ENCODE measurements around the gene HPS1.

GRCh38 chr10:98470850-98471249, 24.1 kb upstream of the HPS1 start:
- TF ChIP-seq, protein P1, sequence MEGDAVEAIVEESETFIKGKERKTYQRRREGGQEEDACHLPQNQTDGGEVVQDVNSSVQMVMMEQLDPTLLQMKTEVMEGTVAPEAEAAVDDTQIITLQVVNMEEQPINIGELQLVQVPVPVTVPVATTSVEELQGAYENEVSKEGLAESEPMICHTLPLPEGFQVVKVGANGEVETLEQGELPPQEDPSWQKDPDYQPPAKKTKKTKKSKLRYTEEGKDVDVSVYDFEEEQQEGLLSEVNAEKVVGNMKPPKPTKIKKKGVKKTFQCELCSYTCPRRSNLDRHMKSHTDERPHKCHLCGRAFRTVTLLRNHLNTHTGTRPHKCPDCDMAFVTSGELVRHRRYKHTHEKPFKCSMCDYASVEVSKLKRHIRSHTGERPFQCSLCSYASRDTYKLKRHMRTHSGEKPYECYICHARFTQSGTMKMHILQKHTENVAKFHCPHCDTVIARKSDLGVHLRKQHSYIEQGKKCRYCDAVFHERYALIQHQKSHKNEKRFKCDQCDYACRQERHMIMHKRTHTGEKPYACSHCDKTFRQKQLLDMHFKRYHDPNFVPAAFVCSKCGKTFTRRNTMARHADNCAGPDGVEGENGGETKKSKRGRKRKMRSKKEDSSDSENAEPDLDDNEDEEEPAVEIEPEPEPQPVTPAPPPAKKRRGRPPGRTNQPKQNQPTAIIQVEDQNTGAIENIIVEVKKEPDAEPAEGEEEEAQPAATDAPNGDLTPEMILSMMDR (IDR thresholded peaks at IDR 0.05) = no peak
- TF ChIP-seq POLR2AphosphoS5 (IDR thresholded peaks at IDR 0.05; ENCODE audit: low read depth, low read length) = no peak
- no peak for TF ChIP-seq SIN3A (IDR thresholded peaks at IDR 0.05; ENCODE audit: borderline replicate concordance, insufficient read depth, low read depth, low read length)
- no peak for TF ChIP-seq REST (IDR thresholded peaks at IDR 0.05; ENCODE audit: insufficient read depth in 1 of 2, low read depth in 2 of 2, low read length in 1 of 2)

All from Panc1 (cell line).